Activated CD4-positive, CD25-positive, alpha-beta regulatory T cell treated with anti-CD3 and anti-CD28 coated beads, Interleukin-2, amount 50 U/mL, for 72 hours (primary cell): ENCODE data around the gene SPATA31E1.
"Not testable (repeated sequence)": the region's sequence is repeated elsewhere in the genome, so short reads cannot be mapped to it uniquely, and the experiment has no call there.

Experiments
- DNase-seq: peaks from one replicate; pipeline ENCODE4 v3.0.0; 2021

SPATA31E1 gene

DNA sequence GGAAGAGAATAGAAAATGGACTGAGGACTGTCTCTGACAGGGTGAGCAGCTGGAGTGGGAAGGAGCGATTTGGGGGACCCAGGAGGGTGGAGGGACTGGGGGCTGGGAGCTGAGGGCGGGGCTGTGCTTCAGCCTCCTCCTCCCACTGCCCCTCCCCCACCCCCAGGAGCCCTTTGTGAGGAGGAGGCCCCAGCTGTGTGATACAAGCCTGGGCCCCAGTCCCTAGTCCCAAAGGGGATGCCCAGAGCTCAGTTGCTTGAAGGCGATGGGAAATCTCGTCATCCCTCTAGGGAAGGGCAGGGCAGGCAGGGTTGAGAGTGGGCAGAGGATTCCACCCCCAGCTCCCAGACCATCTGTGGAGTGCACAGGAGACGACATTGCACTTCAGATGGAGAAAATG is at the start of gene SPATA31E1:
Gene SPATA31E1, plus strand, starts transcription at position 251 of the 400 bp plus-strand sequence. Its CDS starts 15 bp downstream, at position 266.
- DNase-seq: no peak

DNA sequence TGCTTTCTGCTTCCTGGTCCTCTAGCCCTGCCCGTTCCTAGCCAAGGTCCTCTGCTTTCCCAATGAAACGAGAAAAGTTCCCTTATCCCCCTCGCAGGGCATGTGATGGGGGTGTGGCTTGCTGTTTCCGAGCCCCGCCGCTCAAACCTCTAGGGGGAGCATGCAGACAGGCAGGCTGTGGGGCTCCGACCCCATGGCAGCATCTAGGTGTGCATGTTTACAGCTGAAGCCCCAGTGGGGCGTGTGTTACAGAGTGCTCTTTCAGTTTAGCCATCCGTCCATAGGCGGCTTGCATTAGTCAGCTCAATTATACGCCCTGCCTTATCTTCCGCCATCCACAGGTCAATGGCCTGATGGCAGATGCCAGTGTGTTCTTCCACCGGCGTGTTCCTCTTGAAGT is 48.3 kb upstream of the SPATA31E1 start:
- DNase-seq: no peak

DNA sequence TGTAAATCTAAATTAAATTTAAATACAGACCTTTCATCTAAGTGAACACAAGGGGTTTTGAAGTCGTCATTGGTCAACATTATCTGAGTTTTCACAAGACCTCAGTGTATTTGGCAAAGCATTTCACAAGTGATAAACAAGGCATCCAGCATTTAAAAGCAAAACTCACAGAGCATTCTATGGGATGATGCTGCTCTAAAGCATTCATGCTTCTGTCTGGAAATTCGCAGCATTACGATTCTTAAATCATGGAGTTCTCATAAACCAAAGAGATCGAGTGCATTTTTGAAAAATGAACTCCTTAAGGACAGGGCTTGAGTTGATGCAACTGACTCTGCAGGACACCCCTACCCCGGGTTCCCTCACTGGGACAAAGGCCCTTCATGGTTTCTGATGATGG is 46.1 kb upstream of the SPATA31E1 start:
- DNase-seq: no peak

DNA sequence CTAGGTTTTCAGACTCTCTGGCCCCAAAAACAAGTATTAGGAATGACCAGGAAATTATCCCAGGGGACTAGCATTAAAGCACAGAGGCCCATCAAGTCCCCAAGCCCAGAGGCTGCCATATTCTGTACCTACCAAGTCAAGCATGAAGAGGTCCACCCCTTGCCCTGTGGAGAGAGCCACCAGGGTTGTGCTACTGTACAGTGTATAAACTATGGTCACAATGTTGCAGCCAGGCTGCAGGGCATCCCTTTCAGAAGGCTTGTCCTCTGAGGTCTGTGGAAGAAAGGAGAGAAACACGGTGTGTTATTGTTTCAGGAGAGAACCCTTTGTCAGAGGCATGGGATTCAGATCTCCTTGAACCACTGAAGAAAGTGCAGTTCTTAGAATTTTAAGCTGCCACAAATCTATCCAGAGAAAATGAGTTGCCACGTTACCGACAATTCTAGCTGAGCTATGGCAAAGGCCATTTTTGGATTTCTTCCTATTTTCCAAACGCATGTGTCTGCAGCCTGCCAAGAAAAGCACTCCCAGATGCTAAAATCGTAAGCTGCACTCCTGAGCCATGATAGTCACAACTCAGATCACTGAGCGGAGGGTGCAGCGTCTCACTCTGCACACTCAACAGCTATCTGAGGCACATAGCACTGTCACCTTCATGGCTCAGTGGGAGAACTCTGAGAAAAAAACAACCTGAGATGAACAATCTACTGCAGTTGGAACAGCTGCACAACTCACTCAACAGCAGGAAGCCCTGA is 45.5 kb upstream of the SPATA31E1 start:
- no peak for DNase-seq

DNA sequence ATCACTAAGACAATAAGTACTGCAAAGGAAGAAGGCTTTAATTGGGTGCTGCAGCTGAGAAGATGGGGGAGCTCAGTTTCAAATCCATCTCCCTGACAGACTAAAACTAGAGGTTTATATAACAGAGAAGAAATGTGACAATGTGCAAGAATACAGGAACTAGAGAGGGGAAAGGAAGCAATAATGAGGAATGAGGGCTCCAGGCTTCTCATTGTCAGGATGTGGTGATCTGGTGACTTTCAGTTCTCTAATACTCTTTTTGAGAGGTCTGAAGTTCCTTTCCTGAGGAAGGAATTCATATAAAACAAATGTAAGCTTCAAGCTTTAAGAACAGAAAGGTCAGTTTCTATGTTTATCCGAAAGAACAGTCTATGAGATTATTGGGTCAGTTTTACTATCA is 42.5 kb upstream of the SPATA31E1 start:
- DNase-seq: no peak

DNA sequence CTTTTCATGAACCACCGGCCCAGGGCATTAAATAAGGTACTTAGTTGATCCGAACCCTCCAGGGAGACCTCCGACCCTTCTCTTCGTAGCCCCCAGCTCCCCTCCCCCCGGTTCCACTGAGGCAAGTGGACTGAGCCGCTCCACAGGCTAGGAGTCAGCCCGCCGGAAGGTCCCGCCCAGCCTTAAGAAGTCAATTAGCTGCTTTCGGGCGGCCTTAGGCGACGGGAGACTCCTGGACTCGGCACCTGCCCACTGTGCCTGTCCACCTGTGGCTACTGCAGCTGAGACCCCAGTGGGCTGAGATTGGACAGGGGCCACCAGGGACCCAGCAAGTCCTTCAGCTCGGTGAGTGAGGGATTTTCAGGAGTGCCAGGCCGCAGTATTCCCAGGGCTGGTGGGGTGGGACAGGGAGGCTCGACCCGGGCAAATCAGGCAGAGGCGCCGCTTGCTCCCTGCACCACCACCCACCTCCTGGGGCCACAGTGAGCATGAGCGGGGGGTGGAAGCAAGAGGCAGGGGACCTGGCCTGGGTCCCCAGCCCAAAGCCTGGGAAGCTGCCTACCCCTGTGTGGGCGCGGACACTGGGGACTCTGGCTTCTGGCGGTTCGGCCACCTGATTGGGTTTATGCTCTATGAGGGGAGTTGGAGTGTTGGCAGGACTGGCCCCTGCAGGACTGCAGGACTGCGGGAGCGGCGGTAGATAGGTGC is 39.6 kb upstream of the SPATA31E1 start:
- no peak for DNase-seq

DNA sequence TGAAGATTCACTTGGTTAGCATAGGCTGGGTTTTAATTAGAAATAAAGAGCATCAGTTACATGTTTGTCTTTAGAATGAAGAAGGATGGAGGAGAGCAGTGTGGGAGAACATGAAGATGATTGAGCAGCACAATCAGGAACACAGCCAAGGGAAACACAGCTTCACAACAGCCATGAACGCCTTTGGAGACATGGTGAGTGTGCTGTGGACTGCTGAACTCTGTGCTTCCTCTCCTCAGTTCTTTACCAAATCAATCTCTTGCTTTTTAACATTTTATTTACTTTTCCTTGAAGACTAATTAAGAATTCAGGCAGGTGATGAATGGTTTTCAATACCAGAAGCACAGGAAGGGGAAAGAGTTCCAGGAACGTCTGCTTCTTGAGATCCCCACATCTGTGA is 38.2 kb upstream of the SPATA31E1 start:
- DNase-seq: no peak

DNA sequence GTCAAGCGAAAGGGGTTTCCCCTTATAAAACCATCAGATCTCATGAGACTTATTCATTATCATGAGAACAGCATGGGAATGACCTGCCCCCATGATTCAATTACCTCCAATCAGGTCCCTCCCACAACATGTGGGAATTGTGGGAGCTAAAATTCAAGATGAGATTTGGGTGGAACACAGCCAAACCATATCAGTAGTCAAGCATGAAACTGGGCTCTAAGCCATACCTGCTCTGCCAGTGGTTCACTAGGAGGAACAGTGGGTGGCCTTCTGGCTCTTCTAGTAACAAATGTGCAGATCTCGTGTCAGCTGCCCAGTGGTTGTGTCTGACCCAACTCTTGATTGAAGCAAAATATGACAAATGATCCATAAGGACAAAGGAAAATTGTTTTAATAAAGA is 34.9 kb upstream of the SPATA31E1 start:
- DNase-seq: not testable (repeated sequence)

DNA sequence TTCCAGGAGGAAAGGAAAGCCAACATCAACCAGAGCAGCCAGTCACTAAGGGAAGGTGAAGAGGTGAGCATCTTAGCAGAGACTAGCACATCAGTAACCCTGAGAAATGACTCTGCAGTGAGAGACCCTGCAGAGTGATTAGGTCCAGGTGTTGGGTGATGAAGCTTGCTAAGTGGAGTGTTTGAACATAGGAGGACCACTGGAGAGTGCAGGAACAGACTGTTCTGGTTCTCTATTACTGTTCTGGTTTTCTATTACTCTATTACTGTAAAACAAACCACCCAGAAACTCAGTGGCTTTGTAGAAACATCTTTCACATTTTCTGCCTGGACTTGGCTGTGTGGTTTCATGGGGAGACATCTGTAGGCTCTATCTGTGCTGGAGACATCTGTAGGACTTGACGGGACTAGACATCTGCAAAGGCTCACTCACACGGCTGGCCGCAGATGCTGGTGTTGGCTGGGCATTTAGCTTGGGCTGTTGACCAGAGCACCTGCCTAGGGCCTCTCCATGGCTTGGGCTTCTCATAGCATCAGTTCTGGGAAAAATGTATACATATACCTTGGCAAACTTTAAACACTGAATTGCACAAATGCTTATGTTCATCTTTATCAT is 33.4 kb upstream of the SPATA31E1 start:
- no peak for DNase-seq

DNA sequence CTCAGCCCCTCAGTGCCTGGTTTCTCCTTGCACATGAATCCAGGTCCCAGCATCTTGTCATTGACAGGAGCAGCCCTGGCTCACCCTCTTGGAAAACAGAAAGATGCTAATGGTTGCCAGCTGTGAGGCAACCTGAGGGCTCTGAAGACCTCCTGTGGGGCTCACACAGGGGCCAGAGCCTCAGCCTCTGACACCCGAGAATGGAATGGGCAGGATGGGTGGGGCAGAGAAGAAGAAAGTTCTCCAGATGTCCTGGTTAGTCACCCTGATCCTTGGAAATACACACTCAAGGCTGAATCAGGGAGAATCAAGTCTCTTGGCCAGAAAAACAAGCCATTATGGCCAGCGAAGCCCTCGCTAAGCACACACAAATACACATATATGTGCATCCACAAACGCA is 32.3 kb upstream of the SPATA31E1 start:
- no peak for DNase-seq

DNA sequence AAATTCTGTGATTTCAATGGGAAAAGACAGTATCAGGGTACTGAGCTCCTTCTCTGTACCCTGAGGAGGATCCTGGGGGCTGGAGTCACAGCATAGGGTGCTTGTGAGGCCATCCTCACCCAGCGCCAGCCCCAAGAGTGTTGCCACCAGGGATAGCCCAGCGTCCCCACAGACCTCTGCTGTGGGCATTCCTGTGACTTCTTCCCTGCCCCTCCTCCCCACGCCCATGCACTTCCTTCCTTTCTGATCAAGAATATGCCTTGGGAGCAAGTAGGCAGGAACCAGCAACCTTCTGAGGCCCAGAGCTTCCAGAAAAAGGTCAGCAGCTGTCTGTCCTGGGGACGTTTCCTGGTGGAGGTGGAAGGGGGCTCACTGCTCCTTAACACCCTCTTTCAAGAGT is 31.5 kb upstream of the SPATA31E1 start:
- DNase-seq: not testable (repeated sequence)

DNA sequence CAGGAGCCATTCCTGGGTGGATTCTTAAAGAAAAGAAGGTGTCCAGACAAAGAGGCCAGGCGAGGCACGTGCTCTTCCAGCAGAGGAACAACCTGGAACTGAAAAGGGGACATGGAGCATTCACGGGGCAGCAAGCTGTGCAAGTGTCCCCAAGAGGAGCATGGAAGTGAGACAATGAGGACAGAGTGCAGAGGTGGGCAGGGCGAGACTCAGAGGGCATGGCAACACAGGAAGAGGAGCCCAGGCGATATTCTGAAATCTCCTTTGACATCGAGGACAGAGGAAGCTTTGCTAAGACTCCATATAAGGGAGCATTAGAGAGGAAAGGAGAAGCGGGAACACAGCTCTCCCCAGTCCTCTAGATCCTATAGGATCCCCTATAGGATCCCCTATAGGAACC is 29.4 kb upstream of the SPATA31E1 start:
- no peak for DNase-seq

DNA sequence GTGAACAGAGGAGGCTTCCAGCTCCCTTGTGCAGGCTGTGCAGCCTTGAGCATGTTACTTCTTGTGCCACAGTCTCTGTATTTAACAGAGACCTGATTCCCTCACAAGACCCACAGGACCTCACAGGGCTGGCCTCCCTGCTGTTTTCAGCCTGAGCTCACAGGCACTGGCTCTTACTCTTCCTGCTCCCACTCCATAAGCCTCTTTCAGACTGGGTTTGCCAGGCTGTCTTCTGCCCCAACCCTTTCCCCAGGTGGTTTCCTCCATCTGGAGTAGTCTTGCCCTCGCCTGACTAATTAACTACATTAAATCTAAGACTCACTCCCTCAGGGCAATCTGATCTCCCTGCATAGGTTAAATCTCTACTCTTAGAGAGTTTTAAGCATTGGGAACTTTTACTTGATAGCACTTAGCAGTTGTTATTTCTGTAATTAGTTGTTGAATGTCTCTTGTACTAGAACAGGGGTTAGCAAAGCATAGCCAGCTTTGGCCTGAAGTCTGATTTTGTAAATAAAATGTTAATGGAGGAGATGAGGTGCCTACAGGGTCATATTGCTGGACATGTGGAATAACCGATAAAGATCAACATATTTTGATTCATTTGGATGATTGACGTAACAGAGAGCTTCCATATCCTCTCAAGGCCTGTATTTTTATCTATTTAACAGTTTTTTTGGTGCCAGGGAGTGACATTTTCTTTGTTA is 28.6 kb upstream of the SPATA31E1 start:
- DNase-seq: no peak

DNA sequence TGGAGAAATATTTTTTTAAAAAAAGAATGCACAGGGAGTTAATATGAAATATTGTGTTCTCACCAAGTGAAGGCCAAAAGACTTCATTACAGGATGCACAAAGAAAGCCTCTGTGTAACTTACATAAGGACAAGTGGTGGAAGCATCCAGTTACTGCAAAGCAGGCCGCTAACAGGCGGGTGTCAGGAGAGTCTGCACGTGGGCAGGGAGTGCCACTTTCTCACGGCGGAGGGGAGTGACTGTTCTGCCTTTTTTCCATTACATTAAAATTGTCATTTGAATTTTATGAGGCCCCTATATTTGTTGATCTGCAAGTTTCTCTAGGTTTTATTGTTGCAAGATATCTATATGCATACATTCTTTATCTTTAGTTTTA is 28.1 kb upstream of the SPATA31E1 start:
- DNase-seq: no peak

DNA sequence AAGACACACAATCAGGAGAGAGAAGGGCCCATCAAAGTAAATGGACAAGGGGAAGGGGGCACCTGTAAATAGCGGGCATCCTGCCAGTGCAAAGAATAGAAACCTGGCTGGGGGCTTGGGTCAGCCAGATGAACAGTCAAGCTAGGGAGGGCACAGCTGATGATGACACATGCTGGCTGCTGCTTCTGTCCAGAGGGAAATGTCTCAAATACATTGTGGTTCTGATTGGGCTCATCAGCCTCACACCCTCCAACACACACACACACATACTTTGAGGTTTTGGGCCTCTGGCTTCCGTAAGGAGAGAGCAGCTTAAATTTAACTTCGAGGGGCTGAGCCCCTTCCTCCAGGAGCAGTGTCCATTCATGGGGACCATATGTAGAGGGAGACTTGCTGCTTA is 27.6 kb upstream of the SPATA31E1 start:
- DNase-seq: no peak

DNA sequence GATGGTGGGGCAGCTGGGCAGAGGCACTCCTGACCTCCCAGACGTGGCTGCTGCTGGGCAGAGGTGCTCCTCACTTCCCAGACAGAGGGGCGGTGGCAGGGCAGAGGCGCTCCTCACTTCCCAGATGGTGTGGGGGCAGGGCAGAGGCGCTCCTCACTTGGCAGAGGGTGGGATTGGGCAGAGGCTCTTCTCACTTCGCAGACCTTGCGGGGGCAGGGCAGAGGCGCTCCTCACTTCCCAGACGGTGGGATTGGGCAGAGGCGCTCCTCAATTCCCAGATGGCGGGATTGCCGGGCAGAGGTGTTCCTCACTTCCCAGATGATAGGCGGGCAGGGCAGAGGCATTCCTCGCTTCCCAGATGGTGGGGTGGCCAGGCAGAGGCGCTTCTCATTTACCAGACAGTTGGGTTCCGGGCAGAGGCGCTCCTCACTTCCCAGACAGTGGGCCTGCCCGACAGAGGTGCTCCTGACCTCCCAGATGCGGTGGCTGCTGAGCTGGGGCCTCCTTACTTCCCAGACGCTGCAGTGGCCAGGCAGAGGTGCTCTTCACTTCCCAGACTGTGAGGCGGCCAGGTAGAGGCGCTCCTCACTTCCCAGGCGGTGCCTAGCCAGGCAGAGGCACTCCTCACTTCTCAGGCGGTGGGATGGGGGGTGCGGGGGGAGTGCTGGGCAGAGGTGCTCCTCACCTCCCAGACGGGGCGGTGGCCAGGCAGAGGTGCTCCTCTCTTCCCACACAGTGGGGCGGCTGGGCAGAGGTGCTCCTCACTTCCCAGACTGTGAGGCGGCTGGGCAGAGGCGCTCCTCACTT is 25.3 kb upstream of the SPATA31E1 start:
- no peak for DNase-seq

DNA sequence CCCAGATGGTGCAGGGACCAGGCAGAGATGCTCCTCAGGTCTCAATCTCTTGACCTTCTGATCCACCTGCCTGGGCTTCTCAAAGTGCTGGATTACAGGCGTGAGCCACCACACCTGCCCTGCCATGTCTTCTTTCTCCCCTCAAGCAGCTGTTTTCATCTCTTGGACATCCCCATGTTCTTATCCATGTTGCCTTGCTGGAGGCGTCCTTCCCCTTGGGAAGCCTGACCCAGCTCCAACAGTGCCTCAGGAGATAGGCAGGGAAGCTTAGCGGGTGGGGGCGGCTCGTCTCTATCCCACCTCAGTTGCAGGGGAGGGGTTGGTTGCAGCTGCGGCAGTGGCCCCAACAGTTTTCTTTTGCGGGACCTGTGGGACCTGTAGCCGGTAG is 24.7 kb upstream of the SPATA31E1 start:
- no peak for DNase-seq

DNA sequence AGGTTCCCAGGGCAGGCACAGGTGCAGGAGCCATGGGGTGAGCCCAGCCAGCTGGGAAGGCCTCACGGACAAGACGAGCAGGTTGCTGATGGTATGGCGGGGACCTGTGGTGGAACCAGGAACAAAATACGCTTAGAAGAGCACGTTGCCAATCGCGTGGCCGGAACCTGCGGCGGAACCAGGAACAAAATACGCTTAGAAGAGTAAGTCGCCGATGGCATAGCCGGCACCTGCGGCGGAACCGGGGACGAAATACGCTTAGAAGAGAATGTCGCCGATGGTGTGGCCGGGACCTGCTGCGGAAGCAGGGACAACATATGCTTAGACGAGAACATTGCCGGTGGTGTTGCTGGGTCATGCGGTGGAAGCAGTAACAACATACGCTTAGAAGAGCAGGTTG is 23.5 kb upstream of the SPATA31E1 start:
- no peak for DNase-seq

DNA sequence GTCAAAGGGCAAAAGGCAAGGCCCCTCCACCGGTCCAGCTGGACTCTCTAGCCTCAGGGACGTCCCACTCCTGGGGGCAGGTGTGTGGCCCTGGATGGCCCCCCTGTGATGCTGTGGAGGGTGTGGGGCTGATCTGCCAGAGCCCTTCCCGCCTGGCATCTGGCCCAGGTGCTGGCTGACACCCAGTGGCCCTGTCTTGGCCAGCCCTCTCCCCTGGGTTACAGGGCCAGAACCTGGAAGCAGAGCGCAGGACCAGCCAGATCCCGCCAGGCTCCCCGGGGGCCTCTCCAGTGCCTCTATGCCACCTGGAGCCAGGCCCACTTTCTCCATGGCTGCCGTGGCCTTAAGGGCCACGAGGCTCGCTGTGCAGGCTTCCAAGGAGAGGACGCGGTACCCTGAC is 22.9 kb upstream of the SPATA31E1 start:
- no peak for DNase-seq

DNA sequence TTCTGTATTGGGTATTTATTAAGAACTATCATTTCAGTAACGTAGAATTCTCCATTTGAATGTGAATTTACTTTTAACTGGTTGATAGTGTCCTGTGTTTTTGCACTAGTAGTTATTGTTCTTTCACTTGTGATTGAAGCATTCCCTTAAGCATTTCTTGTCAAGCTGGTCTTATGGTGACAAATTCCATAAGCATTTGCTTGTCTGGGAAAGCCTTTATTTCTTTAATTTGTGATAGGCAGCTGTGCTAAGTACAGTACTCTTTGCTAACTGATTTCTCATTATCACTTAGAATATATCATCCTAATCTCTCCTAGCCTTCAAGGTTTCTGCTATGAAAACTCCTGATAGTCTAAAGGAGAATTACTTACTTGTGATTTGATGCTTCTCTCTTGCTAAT is 21.3 kb upstream of the SPATA31E1 start:
- no peak for DNase-seq

DNA sequence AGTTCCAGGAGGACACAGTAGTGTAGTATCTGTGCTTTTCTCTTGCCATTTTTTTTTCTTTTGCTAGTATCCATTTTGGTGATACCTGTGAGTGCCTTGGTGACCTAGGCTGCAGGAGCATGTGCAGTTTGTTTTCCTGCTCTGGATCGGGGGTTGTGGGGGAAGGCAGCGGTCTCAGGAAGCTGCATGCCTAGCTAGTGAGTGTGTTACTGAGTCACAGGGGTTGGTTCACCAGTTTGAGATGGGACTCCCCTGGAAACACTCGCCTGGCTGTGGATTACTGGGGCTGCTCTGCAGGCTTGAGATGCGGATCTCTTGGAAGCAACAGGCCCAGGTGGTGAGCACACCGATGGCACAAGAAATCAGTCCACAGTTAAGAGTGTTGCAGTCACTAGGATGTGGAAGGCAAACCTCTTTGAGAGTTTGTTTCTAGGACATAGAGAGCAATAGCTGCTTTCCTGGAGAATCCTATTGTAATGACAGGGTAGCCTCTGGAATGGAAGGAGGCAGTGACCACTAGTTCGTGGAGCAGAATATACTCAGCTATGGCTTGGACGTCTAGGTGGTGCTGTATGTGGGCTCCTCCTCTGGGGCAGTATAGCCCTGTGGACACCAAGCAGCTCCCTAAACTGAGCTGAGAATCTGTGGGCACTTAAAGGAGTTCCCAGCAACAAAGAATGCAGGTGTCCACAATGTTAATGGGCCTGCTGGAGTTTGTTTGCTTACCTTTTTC is 20.0 kb upstream of the SPATA31E1 start:
- no peak for DNase-seq

DNA sequence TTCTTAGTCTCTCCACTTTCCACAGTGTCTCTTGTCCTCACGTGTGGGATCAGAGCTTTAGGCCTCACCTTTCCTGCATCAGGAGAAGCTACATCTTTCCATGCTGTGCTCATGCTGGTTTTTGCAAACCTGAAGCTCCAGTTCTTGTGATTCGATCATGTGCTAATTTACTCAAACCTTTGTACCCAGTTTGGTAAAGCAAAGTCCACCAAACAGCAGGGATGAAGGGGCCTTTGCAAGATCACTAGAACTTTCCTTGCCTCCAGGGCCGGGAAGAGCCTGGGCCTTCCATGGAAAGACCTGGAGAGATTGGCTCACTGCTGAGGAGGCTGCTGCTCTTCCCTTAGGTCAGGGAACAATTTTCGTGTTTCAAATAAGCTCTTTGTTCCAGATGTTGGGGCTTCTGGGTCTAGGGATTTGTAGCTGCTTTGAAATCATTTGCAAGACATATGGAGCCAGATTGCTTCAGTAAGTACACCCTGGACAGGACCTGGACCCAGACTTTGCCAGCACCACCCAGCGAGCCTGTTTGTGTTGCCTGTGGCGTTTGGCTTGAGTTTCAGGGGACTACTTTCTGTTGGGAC is 18.7 kb upstream of the SPATA31E1 start:
- DNase-seq: no peak
